Measurements from ENCODE around the gene CD99.
A peak's percentile ranks its signal among the peaks of the same experiment; 100 is the strongest.

CD99 gene

GRCh38 chrX:2684256-2684655 lies 6.8 kb upstream of the CD99 start:
- no peak for TF ChIP-seq CTCF (IDR thresholded peaks at IDR 0.05; ENCODE audit: borderline replicate concordance, insufficient read depth, low read depth, low read length)
- no peak overlapping the region for H3K4me3 ChIP-seq (ENCODE audit: low read depth, low read length)

- no peak overlapping the region for H3K4me3 ChIP-seq (ENCODE audit: low read depth, low read length)
- no peak for TF ChIP-seq CTCF (IDR thresholded peaks at IDR 0.05; ENCODE audit: borderline replicate concordance, insufficient read depth, low read depth, low read length)
These were observed 5.2 kb upstream of the CD99 start for GRCh38 chrX:2685886-2686285.

DNA sequence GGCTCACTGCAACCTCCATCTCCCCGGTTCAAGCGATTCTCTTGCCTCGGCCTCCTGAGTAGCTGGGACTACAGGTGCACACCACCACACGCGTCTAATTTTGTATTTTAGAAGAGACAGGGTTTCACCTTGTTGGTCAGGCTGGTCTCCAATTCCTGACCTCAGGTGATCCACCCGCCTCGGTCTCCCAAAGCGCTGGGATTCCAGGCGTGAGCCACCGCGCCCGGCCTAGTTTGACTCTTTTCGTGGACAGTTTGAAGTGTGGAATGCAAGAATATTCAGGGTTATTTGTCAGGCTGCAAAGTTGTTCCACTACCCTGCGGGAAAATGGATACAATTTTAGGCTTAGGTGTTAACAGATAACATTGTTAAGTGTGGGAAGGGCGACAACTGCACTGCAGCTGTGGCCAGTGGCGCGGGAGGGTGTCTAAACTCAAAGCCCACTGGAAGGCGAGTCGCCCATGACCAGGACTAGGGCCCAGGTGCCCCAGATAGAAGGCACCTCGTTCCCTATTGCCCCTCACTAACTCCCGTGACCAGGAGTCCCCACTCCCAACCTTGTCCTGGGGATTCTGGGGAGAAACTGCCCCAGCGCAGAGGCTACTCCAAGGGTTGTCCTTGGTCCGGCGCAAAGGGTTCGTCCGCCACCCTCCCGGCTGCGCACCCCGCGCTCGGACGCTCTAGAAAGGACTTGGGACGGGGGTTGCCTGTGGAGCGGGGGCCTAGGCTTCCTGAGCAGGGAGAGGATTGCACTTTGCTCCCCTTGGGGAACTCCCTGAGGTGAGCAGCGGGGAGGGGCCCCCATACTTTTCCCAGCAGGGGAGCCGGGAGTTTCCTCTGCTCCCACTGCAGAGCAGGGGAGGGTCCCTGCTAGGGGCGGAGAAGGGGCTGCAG lies 1.1 kb upstream of the CD99 start:
- H3K4me3 ChIP-seq (ENCODE audit: low read depth, low read length), result no peak overlapping the region
- no peak for TF ChIP-seq CTCF (IDR thresholded peaks at IDR 0.05; ENCODE audit: borderline replicate concordance, insufficient read depth, low read depth, low read length)

GRCh38 chrX:2691543-2692220 lies 587 bp downstream of the CD99 start:
- TF ChIP-seq CTCF (IDR thresholded peaks at IDR 0.05; ENCODE audit: borderline replicate concordance, insufficient read depth, low read depth, low read length), result no peak
- peak overlapping the region; percentile 96 for H3K4me3 ChIP-seq (ENCODE audit: low read depth, low read length)

DNA sequence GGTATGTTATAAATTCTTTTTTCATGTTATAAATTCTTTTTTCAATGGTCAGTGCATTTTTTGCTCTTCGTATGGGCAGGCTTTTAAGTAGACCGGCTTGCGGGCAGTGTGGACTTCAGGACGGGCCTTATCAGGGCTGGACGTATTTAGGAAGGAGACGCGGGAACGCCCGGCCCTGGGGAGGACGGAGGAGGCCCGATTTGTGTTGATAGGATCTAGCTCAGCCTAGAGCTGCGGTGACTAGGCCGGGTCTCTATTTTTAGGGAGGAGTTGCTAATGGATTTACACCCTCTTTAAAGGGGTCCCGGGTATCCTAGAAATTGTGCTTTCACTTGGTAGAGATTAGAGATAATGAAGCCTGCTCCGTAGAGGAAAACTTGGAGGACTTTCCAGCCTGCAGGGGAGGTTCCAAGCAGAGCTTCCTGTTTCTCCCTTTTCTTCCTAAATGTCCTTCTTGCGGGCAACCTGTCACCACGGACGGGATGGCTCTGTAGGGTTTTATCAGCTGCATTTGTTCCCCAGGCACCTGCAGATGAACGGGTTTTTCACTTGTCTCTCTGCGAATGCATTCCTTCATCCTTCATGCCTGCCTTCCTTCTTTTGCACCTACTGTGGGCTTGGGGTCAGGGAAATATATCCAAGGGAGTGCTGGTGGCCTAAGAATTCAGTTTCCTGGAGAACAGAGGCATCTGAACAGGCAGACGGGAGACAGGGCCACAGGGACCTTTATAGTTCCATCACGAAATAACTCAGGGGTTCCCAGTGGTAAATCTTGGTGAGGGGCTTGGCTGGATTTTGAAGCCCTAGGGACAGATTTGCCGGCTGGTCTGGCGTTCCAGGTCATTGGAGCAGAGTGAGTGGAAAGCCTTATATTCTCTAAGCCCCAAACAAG lies 1.4 kb downstream of the CD99 start:
- TF ChIP-seq CTCF (IDR thresholded peaks at IDR 0.05; ENCODE audit: borderline replicate concordance, insufficient read depth, low read depth, low read length), result no peak
- H3K4me3 ChIP-seq (ENCODE audit: low read depth, low read length), result peak overlapping the region; percentile 96

- H3K4me3 ChIP-seq (ENCODE audit: low read depth, low read length), result peak overlapping the region; percentile 96
- TF ChIP-seq CTCF (IDR thresholded peaks at IDR 0.05; ENCODE audit: borderline replicate concordance, insufficient read depth, low read depth, low read length), result no peak
These were observed 2.3 kb downstream of the CD99 start for GRCh38 chrX:2693113-2694002.

All from GM12875 (cell line).